Measurements from ENCODE around the gene ATXN7L3.

The ATXN7L3 gene

GRCh38 chr17:44218344-44219107 lies 18.8 kb upstream of the ATXN7L3 start:
- peak; percentile 88 for DNase-seq (ENCODE audit: low spot score)

- no peak for DNase-seq (ENCODE audit: low spot score)
Measured at GRCh38 chr17:44217738-44218343, 18.2 kb upstream of the ATXN7L3 start.

GRCh38 chr17:44216694-44217093 lies 17.0 kb upstream of the ATXN7L3 start:
- no peak for DNase-seq (ENCODE audit: low spot score)

- no peak for DNase-seq (ENCODE audit: low spot score)
Measured at GRCh38 chr17:44216173-44216572, 16.5 kb upstream of the ATXN7L3 start.

- no peak for DNase-seq (ENCODE audit: low spot score)
Measured at GRCh38 chr17:44214896-44215295, 15.2 kb upstream of the ATXN7L3 start.

- DNase-seq (ENCODE audit: low spot score) = no peak
Measured at GRCh38 chr17:44214230-44214494, 14.5 kb upstream of the ATXN7L3 start.

- DNase-seq (ENCODE audit: low spot score) = no peak
Measured at GRCh38 chr17:44213403-44214229, 13.9 kb upstream of the ATXN7L3 start.

GRCh38 chr17:44212507-44213402 lies 13.1 kb upstream of the ATXN7L3 start:
- DNase-seq (ENCODE audit: low spot score) = no peak

GRCh38 chr17:44211281-44212265 lies 11.9 kb upstream of the ATXN7L3 start:
- no peak for DNase-seq (ENCODE audit: low spot score)

- DNase-seq (ENCODE audit: low spot score) = peak; percentile 80
Measured at GRCh38 chr17:44210342-44211192, 10.9 kb upstream of the ATXN7L3 start.

GRCh38 chr17:44209786-44210341 lies 10.2 kb upstream of the ATXN7L3 start:
- no peak for DNase-seq (ENCODE audit: low spot score)

GRCh38 chr17:44207743-44208142 lies 8.1 kb upstream of the ATXN7L3 start:
- DNase-seq (ENCODE audit: low spot score) = no peak

GRCh38 chr17:44207319-44207718 lies 7.6 kb upstream of the ATXN7L3 start:
- DNase-seq (ENCODE audit: low spot score) = no peak

GRCh38 chr17:44206825-44207155 lies 7.1 kb upstream of the ATXN7L3 start:
- DNase-seq (ENCODE audit: low spot score) = no peak

GRCh38 chr17:44205962-44206824 lies 6.5 kb upstream of the ATXN7L3 start:
- DNase-seq (ENCODE audit: low spot score) = no peak

- no peak for DNase-seq (ENCODE audit: low spot score)
Measured at GRCh38 chr17:44204441-44204882, 4.8 kb upstream of the ATXN7L3 start.

GRCh38 chr17:44203731-44204440 lies 4.2 kb upstream of the ATXN7L3 start:
- peak; percentile 76 for DNase-seq (ENCODE audit: low spot score)

GRCh38 chr17:44202756-44203155 lies 3.1 kb upstream of the ATXN7L3 start:
- no peak for DNase-seq (ENCODE audit: low spot score)
